ENCODE measurements around the gene ASB11.
A peak's percentile ranks its signal among the peaks of the same experiment; 100 is the strongest.

The ASB11 gene

GRCh38 chrX:15336023-15336413, 20.6 kb upstream of the ASB11 start:
- peak overlapping the region; percentile 43 for H3K4me3 ChIP-seq (replicated peaks; ENCODE audit: insufficient read depth, low read length)
- TF ChIP-seq SPI1 (IDR thresholded peaks at IDR 0.05; ENCODE audit: borderline replicate concordance, low read depth), result no peak
- no peak for TF ChIP-seq REST (IDR thresholded peaks at IDR 0.05; ENCODE audit: insufficient replicate concordance, low read depth)
- TF ChIP-seq POLR2AphosphoS5 (IDR thresholded peaks at IDR 0.05; ENCODE audit: low read depth), result no peak
- TF ChIP-seq CTCF (IDR thresholded peaks at IDR 0.05; ENCODE audit: insufficient read depth, low read length), result no peak
- no peak for TF ChIP-seq GABPA (IDR thresholded peaks at IDR 0.05; ENCODE audit: low read depth)
- no peaks in the 10 kb centered on the region for H3K27me3 ChIP-seq (ENCODE audit: insufficient read depth, poor library complexity, severe bottlenecking)
- H3K27ac ChIP-seq (replicated peaks), result no peak overlapping the region; the same call in 1 of the 2 replicates
- DNase-seq (ENCODE audit: low read depth in 1 of 2, low spot score in 1 of 2), result no peak

GRCh38 chrX:15335135-15336022, 19.9 kb upstream of the ASB11 start, which contains the start of gene PIGA:
Gene PIGA, minus strand, starts transcription at chrX:15335523. Its CDS starts 3,593 bp downstream, at chrX:15331930.
- H3K4me3 ChIP-seq (replicated peaks; ENCODE audit: insufficient read depth, low read length), result peak within 1 kb of the TSS; percentile 80
- TF ChIP-seq CTCF (IDR thresholded peaks at IDR 0.05; ENCODE audit: insufficient read depth, low read length) (no peak), POLR2AphosphoS5 (IDR thresholded peaks at IDR 0.05; ENCODE audit: low read depth) (peak; percentile 47; the same call in 1 of the 2 replicates)
- DNase-seq (ENCODE audit: low read depth in 1 of 2, low spot score in 1 of 2), result peak; percentile 74 to 94
- H3K27me3 ChIP-seq (ENCODE audit: insufficient read depth, poor library complexity, severe bottlenecking), result no peaks in the 10 kb centered on the region
- peak within 1 kb of the TSS; percentile 65 for H3K27ac ChIP-seq (replicated peaks)

GRCh38 chrX:15334561-15334960, 19.1 kb upstream of the ASB11 start:
- TF ChIP-seq SPI1 (IDR thresholded peaks at IDR 0.05; ENCODE audit: borderline replicate concordance, low read depth) (no peak), REST (IDR thresholded peaks at IDR 0.05; ENCODE audit: insufficient replicate concordance, low read depth) (no peak), CTCF (IDR thresholded peaks at IDR 0.05; ENCODE audit: insufficient read depth, low read length) (no peak), GABPA (IDR thresholded peaks at IDR 0.05; ENCODE audit: low read depth) (no peak), POLR2AphosphoS5 (IDR thresholded peaks at IDR 0.05; ENCODE audit: low read depth) (no peak)
- Histone ChIP-seq H3K27ac (replicated peaks) (peak overlapping the region; percentile 65), H3K4me3 (replicated peaks; ENCODE audit: insufficient read depth, low read length) (peak overlapping the region; percentile 80), H3K27me3 (ENCODE audit: insufficient read depth, poor library complexity, severe bottlenecking) (no peaks in the 10 kb centered on the region)
- DNase-seq (ENCODE audit: low read depth in 1 of 2, low spot score in 1 of 2), result no peak
